G401.6 (cell line): ENCODE measurements around the gene KCTD13.
"Not testable (repeated sequence)": the region's sequence is repeated elsewhere in the genome, so short reads cannot be mapped to it uniquely, and the experiment has no call there.

Experiments used
- FAIRE-seq: peaks from 2 replicates; lab custom pipeline; 2012; peaks lifted over from hg19 to GRCh38; lab: Jason Lieb, UNC

The KCTD13 gene, protein sequence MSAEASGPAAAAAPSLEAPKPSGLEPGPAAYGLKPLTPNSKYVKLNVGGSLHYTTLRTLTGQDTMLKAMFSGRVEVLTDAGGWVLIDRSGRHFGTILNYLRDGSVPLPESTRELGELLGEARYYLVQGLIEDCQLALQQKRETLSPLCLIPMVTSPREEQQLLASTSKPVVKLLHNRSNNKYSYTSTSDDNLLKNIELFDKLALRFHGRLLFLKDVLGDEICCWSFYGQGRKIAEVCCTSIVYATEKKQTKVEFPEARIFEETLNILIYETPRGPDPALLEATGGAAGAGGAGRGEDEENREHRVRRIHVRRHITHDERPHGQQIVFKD

DNA sequence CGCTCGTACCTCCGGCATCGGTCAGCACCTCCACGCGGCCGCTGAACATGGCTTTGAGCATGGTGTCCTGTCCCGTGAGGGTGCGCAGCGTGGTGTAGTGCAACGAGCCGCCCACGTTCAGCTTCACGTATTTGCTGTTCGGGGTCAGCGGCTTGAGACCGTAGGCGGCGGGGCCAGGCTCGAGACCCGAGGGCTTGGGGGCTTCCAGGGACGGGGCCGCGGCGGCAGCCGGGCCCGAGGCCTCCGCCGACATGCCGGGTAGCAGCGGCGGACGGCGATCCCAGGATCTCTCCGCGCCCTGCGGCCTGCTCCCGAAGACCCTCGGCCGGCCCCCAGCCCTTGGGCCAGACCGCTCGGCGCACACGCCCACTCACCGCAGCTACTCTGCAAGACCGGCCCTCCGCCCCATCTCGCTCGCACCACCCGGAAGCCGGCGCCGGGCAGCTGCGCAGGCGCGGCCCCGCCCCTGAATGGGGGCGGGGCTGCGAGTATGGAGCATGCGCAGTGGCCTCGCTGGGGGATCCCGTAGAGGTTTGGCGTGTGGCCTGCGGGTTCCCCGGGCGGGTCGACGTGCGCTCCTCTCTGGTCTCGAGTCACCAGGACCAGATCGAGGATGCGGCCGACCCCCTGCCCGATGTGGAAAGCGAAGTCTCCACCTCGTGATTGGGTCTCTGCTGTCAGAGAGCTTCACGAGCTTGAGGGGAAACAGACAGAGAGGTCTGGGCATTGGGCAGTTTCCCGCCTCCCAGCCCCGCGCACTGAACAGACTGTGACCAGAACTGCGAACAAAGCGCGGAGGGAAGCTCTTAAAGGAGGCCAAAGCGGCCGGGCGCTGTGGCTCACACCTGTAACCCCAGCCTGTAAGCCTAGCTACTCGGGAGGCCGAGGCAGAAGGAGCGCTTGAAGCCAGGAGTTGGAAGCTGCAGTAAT is at the start of gene KCTD13:
TSS of gene KCTD13 (minus strand) at position 446 of the 930 bp plus-strand sequence. CDS start at position 253, 193 bp downstream.
- FAIRE-seq: peak; percentile 31

- FAIRE-seq: no peak
Measured at GRCh38 chr16:29975134-29975538, 49.1 kb upstream of the KCTD13 start.

DNA sequence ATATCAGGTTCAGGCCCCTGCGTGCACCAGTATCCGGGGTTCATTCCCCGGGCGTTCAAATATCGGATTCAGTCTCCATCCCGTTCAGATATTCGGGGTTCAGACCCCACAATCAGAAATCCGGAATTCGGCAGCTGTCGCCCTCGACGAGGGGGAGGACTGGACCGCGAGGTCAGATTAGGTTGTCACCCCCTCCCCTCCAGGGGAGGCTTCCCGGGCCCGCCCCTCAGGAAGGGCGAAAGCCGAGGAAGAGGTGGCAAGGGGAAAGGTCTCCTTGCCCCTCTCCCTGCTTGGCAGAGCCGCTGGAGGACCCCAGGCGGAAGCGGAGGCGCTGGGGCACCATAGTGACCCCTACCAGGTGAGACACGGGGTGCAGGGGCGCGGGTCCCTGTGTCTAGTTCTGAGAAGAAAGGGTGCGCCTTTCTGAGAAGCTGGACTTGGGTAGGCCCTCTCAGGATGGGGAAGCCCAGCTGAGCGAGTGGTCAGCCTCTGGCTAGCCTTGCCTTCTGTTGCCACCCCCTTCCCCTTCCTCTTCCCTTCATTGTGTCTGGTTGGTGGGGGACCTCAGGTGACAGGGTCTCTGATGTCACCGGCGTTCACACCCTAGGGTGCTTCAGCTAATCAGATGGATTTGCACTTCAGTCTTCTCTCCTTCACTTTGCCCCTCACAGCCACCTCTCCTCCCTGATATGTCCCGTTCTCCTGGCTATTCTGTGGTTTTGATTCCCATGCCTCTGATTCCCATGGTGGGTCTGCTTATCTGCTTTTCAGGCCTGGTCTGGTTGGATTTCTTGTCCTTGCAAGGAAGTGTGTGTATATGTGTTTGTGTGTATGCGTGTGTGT is 48.5 kb upstream of the KCTD13 start:
- FAIRE-seq: no peak

GRCh38 chr16:29973384-29974246 is 47.6 kb upstream of the KCTD13 start, which contains the start of gene TAOK2:
Gene TAOK2, plus strand, starts transcription at chr16:29973868. Its CDS starts 3,905 bp downstream, at chr16:29977773.
- FAIRE-seq: peak; percentile 87

- no peak for FAIRE-seq
Measured at GRCh38 chr16:29972992-29973383, 47.0 kb upstream of the KCTD13 start.

DNA sequence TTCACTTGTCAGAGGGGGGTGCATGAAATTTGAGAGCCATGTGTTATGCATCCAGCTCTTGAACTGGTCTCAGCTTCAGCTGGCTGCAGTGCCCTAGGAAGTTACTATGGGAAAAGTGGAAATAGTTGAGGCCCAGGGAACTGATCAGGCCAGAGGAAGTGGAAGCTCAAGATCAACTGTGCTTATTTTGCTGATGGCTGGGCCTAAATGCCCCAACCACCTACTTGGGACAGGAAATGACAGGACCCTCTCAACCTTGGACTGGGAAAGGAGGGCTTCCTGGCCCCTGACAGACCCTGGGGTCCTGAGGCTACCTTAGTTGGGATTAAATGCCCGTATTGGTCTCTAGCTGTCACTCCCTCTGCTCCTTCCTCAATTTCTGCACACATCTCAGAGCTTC is 46.5 kb upstream of the KCTD13 start:
- FAIRE-seq: no peak

GRCh38 chr16:29971304-29971703 is 45.3 kb upstream of the KCTD13 start:
- no peak for FAIRE-seq

DNA sequence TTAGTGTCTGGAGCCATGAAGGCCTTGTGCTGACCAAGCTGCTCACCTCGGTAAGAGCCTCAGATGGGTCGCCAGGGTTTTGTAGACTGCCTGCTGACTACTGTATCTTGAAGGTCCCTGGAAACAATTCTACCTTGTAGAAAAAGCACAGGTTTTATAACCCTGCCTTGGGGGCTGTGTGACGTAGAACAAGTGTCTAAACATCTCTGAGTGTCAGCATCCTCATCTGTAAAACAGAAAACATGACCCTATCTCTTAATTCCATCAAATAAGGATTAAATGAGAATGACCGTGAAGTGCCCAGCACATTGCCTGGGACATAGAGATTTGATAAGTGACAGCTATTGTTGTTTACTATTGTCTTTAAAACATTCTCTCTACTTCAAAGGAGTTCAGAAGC is 42.2 kb upstream of the KCTD13 start:
- FAIRE-seq: no peak

DNA sequence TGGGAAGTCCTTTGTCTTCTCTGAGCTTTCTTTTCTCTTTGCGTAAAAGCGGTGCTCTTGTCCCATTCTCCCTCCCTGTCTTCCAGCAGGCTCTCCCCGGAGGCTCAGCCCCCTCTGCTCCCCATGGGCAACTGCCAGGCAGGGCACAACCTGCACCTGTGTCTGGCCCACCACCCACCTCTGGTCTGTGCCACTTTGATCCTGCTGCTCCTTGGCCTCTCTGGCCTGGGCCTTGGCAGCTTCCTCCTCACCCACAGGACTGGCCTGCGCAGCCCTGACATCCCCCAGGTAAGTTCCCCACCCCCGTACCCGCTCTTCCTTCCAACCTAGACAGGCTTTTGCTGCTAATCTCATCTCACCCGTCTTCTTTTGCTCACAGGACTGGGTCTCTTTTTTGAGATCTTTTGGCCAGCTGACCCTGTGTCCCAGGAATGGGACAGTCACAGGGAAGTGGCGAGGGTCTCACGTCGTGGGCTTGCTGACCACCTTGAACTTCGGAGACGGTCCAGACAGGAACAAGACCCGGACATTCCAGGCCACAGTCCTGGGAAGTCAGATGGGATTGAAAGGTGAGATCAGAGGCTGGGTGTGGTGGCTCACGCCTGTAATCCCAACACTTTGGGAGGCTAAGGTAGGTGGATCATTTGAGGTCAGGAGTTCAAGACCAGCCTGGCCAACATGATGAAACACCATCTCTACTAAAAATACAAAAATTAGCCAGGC is 37.2 kb upstream of the KCTD13 start:
- FAIRE-seq: no peak

GRCh38 chr16:29962344-29962994 is 36.4 kb upstream of the KCTD13 start:
- no peak for FAIRE-seq

DNA sequence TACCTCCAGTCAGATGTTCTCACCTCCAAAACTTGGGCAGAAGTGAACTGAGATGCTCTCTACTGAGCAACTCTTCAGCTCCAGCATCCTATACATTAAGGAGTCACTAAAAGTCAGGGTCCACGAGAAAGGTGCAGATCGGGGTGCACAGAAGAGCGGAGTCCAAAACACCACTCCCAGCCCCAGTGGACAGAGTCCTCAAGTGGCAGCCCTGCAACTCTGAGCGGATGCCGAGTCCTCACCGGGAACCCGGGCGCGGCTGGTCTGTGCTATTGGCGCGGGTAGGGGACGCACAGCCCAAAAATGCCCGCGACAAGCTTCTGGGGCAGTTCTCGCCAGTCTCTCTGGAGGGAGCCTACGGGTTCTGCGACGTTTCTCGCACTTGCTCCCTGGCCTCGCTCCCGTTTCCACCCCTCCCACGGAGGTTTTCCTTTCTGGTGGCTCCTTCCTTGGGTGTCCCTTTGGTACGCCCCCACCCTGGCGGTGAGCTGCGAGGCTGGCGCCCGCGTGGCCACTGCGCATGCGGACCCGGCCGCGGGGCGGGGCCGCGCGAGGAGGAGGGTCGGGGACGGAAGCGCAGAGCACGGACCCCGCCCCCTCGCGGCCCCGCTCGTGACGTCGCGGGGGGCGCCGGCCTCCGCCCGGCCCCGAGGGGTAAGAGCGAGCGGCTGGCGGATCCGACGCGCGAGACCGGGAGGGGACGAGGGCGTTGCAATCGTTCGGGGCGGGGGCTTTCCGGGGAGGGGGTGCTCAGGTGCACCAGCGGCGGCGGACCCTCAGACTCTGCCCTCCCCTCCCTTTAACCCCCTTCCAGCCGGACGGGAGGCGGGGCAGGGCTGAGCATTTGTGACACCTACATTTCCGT is 35.7 kb upstream of the KCTD13 start, which contains the start of gene TMEM219:
TSS of gene TMEM219 (plus strand) at position 601 of the 865 bp plus-strand sequence. CDS start 1,065 bp downstream, outside the sequence.
- no peak for FAIRE-seq

DNA sequence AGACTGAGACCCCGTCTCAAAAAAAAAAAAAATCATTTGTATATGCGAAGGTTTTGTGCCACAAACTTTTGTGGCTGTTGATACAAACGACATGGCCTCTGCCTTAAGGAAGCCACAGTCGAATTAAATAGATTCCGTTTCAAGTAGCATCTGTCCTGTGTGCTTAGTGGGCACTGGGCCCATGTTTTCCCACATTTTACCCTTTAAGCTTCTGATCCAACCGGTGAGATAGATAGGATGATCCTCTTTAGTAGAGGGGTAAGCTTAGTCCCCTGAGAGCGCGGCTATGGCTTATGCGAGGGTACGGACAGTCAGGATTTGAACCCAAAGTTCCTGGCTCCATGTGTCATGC is 35.1 kb upstream of the KCTD13 start:
- FAIRE-seq: no peak

GRCh38 chr16:29959821-29960220 is 33.8 kb upstream of the KCTD13 start:
- FAIRE-seq: not testable (repeated sequence)

- FAIRE-seq: no peak
Measured at GRCh38 chr16:29959293-29959692, 33.3 kb upstream of the KCTD13 start.

- FAIRE-seq: no peak
Measured at GRCh38 chr16:29958756-29959155, 32.7 kb upstream of the KCTD13 start.

DNA sequence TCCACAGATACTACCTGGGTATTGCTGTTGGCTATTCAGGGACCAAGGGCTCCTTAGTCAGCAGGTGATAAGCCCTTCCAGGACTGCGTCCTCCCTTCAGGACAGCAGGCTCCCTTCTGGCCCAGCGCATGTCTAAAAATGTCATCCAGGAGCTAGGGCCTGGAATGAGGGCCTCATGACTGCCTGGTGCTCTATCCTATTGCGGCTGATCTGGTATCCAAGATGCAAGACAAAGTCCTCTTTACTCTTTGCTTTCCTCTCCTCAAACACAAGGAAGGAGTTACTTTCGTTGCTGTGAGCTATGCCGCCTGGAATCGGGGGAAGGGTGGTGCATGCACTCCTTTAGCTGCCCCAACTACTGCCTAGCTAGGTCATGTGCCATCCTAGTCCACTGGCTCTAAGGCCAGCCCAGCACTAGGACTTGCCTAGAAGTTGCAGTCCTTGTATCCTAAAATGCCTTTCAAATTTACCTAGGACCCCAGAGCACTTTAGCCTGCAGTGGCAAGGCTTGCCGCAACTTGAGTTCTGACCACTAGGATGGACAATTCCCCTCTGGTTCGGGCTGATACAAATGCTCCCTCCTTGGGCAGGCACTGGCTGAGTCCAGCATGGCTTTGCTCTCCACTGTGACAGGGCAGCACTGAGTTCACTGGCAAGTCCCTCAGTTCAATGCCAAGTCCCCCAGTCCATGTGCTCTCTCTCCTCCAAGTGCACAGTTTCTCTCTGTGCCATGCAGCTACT is 25.8 kb upstream of the KCTD13 start:
- no peak for FAIRE-seq

- no peak for FAIRE-seq
Measured at GRCh38 chr16:29950806-29951461, 24.9 kb upstream of the KCTD13 start.

- no peak for FAIRE-seq
Measured at GRCh38 chr16:29947897-29948296, 21.9 kb upstream of the KCTD13 start.
